Inflammatory macrophage treated with lipopolysaccharide for 1 hour (primary cell): ENCODE results near the gene RXRG.

ENCODE experiments used
- DNase-seq, 2 donors: peaks; one replicate each; pipeline ENCODE4 v3.0.0-alpha.2; 2020 to 2022

RXRG gene

DNA sequence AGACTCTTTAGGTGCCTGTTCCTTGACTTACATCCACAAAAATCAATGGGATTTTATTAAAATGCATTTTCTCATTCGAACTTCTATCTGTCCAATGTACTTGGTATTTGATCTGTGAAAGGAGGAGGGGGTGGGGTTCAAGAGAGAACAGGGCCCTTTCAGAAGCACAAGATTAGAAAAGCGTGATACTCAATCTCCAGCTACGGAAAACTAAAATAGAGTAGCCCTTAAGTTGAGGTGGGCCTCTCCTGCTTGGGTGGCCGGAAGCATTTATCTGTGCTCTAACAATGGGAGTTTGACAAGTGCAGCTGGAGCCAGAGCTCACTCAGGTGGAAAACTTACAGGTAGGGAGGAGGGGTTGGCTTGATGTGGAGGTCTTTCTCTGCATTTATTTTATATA is 462 bp upstream of the RXRG start:
- DNase-seq = no peak

DNA sequence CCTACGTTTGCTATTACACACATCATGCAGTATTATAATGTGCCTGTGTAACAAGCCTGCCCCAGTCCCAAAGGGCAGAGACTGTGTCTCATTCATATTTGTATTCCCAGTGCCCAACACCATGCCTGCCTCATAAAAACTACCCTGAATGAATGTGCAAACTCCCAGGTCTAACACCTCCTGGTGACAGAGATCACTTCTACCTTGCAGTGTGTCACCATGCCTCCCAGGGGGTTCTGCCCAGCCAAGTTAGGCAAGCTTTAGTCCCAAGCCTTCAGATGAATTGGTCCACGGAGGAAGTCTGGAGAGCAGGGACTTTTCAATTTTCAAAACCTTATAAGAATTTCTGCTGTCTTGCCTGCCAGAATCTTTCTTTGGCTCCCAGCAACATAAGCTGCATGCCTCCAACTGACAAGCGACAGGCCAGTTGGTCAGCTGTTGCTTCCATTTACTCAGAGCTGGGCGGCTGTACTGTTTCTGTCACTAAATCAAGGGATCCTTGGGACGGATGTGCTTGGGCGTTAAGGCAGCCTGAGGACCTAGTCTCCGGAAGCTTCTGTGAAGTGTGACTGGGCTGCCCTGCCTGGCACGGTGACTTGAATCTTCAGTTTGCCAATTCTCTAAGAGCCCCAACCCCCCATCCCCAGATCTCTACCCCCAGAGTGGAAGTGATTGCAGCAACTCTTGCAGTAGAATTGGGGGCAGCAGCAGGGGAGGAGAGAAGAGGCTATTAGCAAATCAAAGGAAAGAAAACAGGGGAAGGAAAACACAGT is 1.2 kb downstream of the RXRG start:
- DNase-seq = no peak

DNA sequence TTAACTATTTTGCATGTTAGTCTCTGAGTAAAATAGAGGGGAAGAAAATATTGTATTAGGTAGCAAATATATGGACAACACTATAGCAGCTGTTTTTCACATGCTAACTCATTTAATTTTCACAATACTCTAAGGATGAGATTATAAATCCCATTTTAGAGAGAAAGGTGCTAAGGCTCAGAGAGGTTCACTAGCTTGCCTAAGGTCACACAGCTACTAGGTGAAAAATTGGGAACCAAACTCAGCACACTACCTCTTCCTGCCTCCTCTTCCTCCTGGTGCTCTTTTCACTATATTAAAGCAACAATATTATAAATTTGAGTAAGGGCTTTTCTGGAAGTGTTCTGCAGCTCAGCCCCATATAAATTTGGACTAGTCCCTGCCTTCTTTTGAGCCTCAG is 2.3 kb downstream of the RXRG start:
- DNase-seq = no peak

DNA sequence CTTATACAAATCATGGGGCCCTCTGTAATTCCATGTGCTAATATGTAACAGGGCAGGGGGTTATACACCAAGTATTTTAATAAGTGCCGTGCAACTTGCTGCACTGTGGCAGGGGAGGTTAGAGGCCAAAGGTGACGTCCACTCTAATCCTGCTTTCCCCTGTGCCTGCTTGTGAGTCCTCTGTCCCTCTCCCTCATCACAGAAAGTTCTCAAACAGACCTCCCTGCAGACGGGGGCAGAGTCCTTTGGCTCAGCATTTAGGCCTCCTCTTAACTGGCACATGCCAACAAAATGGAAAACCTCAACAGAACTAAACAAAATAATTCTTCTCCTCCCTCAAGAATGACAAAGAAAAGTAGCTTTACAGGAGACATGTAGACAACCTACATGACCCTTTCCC is 2.9 kb downstream of the RXRG start:
- DNase-seq = no peak

DNA sequence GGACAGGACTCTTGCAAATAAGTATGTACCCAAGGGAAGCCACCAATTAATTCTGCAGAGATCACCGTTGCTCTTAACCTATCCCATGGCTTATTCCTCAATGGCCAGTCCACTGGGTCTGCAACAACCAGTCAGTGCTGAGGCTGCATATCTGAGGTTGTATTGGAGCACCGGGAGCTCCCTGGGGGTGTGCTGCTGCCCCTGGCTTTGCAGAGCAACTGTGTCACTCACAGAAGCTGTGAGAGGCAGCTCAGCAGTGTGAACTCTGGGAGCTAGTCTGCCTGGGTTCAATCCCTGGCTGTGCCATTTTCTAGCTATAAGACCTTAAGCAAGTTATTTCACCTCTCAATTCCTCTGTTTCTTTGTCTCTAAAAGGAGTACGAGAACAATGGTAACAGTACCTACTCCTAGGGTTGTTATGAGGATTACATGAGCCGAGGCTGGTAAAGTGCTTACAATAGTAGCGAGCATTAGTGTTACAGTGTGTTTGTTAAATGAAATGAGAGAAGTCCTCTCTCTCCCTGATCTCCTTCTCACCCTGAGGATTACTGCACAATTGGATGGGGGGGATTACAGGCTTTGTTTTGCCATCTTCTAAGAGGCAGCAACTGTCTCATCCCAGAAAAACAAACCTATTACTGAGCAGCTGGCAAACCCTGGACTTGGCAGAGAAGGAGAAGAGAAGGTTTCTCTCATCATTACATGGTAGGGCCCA is 3.6 kb downstream of the RXRG start:
- no peak for DNase-seq

DNA sequence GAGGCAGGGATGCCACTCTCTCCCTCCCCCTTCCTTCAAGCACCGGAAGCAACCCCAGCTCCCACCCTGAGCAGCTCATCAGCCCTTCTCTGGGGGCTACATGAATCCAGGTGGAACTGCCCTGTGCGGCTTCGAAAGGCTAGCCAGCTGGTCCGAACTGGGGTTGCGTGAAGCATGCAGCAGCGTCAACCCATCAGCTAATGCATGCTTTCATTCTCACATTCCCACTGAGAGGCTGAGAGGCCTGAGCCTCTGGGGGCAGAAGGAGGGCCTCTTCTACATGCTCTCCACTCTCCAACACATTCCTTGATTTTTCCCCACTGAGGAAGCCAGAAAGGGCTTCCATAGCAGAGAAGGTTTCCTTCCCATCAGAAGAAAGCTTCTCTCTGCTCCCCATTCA is 5.6 kb downstream of the RXRG start:
- no peak for DNase-seq

DNA sequence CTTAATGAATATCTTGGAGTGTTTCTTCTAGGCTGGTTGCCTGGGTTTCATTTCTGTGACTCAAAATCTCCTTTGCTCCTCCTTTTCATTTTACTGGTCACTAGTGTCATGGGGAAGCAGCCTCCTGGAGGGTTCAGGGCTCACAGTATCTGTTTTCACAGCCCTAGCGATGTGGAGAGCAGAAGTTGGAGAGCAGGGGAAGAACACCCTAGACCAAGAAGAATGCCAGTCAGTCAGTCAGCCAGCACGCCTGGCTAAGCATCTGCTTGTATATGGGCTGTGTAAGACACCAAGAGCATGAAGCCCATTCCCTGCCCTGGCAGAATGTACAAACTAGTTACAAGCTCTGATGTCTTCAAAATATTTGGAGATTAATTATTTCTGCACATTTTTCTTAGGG is 7.9 kb downstream of the RXRG start:
- DNase-seq = no peak

DNA sequence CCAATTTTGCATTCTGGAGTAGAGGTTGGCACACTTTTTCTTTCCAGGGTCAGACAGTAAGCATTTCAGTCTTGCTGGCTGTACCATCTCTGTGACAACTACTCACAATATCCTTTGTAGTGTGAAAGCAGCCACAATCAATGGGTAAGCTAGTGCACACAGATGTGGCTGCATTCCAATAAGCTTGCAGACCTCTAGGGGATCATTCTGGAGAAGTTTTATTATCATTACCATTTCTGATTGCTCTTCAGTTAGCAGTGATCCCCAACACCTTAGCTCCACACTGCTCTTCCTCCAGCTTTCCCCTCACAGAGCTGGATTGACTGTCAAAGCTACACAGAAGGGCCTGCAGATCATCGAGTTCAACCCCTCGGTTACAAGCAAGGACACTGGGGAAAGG is 9.1 kb downstream of the RXRG start:
- DNase-seq = no peak

DNA sequence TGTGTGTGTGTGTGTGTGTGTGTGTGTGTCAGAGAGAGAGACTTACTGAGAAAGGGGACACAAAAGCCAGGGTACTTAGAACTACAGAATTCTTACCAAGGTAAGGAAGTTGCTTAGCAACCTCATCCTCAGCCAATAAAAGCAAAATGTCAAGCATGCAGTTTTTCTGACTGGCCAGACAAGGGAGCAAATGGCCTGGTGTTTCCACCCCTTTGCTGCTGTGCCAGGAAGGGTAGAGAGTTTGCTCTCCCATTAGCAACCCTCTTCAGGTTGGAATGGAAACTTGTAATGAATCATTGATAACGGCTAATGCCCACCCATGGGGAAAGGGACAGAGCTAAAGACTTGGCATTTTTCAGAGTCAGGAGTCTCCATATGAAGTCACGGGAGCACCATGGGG is 10.6 kb downstream of the RXRG start:
- DNase-seq = no peak

DNA sequence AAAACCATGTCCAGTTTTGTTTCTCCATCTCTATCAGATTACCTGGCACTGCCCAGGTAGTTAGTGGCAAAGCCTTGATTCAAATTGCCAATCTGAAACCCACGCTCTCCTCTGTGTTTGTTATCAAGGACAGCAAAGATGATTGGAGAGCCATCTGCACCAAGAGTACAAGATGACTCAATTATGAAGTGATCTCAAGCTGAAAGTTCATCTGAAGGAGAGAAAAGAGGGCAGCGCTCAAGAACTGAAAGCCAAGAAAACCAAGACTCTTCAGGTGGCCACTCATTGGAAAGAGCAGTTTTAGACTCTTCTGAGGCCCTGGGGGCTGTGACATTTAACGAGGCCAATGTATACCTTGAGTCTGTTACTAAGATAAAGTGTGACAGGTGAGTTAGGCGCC is 13.8 kb downstream of the RXRG start:
- DNase-seq = no peak

DNA sequence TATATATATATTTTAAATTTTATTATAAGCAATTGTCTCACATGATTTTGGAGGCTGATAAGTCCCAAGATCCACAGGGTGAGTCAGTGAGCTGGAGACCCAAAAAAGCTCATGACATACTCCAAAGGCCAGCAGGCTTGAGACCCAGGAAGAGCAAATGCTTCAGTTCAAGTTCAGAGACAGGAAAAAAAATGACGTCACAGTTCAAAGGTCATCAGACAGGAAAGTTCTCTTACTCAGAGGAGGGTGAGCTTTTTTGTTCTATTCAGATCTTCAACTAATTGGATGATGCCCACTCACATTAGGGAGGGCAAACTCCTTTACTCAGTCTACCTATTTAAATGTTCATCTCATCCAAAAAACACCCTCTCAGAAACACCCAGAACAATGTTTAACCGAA is 18.2 kb downstream of the RXRG start:
- DNase-seq = peak; percentile 11 to 43

DNA sequence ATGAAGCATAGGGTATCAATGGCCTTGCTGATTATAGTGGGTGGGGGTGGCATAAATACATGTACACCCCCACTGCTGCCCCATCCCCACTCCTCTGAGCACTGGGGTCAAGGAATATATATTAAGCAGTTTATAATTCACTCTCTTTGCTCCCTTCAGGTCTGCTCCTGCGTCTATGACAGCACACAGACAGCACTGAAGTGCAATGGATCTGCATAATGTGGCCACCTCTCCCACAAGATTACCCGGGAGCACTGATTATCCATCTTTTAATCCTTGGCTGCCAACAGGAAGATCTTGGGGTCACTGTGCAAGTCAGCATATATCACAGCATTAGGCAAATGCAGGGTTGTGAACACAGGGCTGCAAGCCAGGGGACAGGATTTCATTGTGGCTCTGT is 19.3 kb downstream of the RXRG start:
- DNase-seq = no peak

DNA sequence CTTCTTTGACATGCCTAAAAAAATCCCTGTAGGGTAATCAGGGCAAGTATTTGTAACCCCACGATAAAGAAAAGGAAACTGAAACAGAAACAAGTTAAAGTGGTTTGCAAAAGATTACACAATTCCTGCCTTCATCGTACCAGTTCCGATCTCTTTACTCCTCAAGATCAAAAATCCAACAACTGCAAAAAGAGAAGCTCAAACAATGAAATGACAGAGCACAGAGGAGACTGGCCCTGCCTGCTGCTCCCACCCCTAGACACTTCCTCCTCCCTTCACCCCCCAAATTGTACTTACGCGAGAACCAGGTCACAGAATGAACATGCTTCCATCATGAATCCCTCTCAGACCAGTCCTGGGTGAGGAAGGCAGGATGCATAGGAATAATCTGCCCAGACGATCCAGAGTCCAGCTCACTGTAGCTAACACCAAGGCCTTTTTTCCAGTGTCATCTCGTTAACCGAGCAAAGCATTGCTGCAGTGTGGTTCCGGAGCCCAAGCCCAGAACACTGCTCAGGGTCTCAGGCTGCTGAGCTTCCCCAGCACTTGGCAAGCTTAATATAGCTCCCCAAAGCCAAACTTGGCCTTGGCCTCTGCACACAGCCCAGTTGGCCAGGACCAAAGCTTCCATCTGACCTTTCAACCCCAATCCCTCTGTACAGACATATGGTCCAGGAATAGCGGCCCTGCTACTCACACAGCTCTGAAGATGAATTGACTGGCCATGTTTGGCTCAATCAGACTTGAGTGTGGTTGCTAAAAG is 20.3 kb downstream of the RXRG start:
- DNase-seq = peak; percentile 59 to 80

DNA sequence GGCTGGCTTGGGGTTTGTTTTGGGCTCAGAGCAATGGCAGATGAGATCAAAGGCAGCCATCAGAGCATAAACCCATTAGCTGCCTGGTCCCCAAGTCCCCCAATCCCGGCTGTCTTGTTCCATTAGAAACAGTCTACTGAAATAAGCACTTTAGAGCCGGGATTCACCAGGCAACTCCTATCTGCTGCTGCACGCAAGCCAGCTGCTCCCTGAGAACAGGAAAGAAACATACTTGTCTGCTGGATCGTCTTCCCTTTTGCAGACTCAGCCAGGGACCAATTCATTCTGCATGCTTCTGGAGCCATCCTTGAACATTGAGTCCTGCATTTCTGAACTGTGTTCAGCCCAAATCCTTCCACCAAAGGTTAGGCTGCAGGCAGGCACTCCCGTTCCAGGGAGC is 21.8 kb downstream of the RXRG start:
- DNase-seq = no peak

DNA sequence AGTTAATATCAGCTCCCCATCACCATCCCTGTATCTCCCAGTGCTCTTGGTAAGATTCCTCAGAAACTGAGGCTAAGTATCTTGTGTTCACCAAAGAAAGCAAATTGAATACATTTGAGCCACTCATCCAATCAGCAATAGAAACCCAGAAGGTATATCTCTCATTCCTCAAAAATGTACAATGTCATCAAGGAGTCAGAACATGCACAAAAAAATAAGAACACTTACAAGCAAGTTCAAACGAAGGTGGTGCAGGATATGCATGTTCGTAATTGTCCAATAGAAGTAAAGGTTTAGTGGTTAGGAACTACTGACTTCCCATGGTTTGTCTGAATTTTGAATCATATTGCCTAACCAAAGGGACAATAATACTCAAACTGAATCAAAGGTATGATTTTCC is 24.3 kb downstream of the RXRG start:
- DNase-seq = no peak

DNA sequence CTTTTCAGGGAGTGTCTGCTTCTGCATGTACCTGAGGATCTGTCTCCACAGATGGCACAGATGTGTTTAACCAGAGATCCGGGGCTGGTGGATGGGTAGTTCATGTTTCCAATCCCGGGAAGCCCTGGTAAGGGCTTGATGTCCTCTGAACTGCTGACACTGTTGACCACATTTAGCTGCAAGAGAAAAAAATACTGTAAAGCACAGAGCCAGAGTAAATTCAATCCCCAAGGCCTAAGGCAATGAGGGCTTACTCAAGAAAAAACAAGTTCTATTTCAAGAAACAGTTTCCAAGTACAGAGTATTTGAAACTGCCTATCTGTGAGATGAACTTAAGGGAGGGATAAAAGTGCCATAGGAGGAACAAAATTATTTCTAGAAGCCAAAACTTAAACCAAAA is 25.1 kb downstream of the RXRG start:
- DNase-seq = no peak

DNA sequence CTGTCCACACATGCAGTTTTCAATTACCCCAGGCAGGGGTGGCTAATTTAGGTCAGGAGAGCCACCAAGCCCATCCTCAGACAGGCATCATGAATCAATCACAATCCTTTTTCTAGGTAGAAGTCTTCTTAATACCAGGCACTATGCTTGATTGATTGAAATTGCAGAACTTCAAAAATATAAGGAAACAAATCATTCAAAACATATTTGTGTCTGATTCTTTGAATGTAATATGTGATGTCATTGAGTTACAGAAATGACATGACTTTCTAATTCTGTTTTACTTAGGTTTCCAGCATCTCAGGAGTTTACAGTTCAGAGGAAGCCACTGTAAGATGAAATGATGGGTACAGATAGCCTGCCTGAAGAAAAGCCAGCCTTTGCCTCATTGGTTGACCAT is 26.7 kb downstream of the RXRG start:
- no peak for DNase-seq

DNA sequence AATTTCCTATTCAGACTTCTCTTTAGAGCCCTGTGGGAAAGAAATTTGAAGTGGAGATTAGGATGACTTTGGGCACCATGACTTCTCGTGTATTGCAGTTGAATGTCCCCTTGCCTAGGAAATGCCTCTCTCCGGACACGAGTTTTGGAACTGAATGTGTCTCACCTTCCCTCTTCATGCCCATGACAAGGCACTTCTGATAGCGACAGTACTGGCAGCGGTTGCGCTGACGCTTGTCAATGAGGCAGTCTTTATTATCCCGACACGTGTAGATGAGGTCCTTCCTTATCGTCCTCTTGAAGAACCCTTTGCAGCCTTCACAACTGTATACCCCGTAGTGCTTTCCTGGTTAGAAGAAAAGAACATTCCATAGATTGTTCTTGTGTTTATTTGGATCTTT is 28.1 kb downstream of the RXRG start:
- DNase-seq = no peak

DNA sequence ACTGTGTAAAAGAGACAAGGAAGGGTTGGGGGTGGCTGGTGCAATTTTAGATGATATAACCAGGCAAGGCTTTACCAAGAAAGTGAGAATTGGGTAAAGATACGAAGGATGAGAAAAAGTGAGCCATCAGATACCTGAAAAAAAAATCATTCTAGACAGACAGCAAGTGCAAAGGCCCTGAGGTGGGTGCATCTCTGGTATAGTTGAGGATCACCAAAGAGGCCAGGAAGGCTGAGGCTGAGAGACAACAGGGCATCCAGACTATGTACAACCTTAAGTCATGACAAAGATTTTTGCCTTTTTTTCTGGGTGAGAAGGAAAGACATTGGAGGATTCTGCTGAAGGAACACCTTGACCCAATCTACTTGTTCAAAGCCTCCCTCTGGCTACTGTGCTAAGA is 29.9 kb downstream of the RXRG start:
- no peak for DNase-seq

DNA sequence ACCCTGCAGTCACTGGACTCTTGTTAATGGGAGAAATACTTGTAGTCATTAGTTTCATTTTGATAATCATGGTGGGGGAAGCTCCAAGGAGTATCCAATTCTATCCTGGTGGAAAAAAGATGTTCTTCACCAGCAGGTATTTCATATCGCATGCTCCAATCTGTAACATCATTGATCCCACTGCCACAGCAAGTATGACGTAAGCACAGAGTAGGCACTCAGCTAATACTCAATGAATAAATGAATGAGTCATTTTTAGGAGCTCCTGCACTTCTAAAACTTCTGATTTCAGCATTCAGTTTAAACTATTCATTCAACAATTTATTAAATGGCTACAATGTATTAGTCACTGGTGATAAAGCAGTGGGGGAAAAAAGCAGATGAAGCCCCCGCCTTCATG is 30.3 kb downstream of the RXRG start:
- DNase-seq = no peak

DNA sequence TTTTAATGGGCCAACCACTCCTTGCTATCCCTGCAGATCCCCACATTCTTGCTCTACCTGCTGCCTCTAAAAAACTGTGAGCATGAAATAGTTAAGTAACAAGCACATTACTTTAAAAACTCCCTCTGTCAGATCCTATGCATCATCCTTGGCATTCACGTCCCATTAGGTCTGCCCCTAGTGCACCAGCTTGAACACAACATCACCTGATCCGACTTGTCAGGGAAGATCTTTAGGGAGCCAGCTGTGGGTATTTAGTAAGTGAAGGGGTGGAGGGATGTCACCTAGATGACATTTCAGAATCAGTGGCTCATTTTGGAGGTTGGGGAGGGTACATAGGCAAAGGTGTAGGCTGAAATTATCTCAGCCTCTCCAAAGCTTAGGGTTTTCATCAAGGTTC is 33.5 kb downstream of the RXRG start:
- DNase-seq = no peak

DNA sequence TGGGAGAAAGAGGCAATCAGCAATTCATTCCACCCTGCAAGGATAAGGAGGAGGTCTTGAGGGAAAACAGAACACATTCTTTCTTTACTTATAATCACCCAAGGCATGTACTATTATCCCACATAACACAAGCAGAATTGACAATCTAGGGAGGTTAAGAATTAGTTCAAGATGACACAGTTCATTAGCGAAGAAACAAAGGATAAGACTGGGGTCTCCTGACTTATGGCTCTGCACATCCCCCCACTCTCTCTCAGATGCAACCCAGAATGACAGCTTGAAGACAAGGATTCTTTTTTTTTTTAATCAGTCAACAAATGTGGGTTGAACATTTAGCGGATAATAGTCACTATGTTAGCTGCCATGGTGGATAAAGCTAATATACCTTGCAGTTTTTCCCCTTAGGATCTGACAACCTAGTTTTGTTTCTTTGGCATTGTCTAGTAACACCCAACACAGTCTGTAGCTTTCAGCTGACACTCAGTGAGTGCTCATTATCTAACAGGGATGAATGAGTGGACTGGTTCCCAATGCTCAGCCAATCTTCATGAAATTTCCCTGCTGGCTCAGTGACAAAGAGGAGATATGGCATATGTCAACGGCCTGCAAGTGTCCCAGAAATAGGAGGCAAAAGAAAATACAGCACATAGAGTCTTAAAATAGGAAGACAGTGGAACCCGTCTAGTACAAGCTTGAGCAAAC is 35.1 kb downstream of the RXRG start:
- no peak for DNase-seq

DNA sequence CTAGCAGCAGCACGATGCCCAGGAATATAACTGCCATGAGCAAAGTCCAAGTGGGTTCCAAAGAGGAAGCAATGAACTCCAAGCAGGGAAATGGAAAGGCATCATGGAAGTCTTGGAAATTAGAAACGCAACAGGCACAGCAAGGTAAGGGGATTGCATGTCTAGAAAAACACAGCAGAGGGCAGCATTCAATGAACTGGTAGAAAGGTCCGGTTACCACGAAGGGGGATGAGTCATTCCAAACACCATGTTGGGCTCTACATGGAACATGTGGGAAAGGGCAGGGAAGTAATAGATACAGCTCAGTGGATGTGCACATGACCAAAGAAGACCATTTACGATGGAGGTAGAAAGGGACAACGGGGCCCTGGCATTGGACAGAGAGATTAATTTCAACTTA is 36.4 kb downstream of the RXRG start:
- DNase-seq = peak; percentile 12 to 32
